ENCODE results near the gene ALX3.
"Not testable (repeated sequence)": the region's sequence is repeated elsewhere in the genome, so short reads cannot be mapped to it uniquely, and the experiment has no call there.

ALX3 gene

DNA sequence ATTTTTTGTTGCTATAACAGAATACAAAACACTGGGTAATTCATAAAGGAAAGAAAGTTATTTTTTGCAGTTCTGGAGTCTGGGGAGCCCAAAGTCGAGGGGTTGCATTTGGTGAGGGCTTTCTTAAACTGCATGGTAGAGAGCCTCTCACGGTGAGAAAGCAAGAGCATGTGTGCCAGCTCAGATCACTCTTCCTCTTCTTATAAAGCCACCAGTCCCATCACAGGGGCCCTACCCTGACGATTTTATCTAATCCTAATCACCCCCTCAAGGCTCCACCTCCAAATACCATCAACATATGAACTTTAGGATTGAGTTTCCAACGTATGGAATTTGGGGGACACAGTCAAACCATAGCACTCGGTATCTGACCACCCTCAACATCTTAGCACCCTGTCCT, 37.1 kb downstream of the ALX3 start:
- TF ChIP-seq, protein P1, sequence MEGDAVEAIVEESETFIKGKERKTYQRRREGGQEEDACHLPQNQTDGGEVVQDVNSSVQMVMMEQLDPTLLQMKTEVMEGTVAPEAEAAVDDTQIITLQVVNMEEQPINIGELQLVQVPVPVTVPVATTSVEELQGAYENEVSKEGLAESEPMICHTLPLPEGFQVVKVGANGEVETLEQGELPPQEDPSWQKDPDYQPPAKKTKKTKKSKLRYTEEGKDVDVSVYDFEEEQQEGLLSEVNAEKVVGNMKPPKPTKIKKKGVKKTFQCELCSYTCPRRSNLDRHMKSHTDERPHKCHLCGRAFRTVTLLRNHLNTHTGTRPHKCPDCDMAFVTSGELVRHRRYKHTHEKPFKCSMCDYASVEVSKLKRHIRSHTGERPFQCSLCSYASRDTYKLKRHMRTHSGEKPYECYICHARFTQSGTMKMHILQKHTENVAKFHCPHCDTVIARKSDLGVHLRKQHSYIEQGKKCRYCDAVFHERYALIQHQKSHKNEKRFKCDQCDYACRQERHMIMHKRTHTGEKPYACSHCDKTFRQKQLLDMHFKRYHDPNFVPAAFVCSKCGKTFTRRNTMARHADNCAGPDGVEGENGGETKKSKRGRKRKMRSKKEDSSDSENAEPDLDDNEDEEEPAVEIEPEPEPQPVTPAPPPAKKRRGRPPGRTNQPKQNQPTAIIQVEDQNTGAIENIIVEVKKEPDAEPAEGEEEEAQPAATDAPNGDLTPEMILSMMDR (conservative IDR thresholded peaks at IDR 0.05; ENCODE audit: low read depth) = no peak
- no peak overlapping the region for H3K27ac ChIP-seq
- POLR2A ChIA-PET (ENCODE audit: low non-redundant PET) = no interaction called here

DNA sequence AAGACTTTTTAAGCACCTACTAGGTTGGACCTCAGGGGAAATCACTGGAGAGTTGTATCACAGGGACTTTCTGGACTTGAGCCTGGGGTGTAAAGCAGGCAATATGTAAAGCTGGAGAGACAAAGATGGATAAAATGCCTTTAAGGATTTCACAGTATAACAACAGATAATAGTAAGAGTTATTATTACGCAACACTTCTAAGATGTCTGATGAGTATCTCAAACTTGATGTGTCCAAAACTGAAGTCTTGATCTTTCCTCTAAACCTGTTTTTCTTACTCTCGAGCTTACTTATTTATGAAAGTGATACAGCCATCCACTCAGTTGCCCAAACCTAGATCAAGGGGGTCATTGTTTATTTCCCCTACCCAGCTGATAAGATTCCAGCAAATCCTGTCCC, 38.1 kb downstream of the ALX3 start:
- TF ChIP-seq, protein P1 (conservative IDR thresholded peaks at IDR 0.05; ENCODE audit: low read depth) = no peak
- ChIA-PET POLR2A (ENCODE audit: low non-redundant PET) (no interaction called here), CTCF (interaction anchor here (1.2 kb wide), 1 partner anchor 28 kb away, joined by 5 read pairs; no protein-coding TSS in a partner anchor)
- no peak for DNase-seq (ENCODE audit: low spot score)
- H3K27ac ChIP-seq = no peak overlapping the region

More for the DNA sequence above, 37.1 kb downstream of the ALX3 start:
- no peak for DNase-seq (ENCODE audit: low spot score)
- CTCF ChIA-PET = interaction anchor here (0.6 kb wide), 1 partner anchor 493 kb away, joined by 3 read pairs; no protein-coding TSS in a partner anchor

DNA sequence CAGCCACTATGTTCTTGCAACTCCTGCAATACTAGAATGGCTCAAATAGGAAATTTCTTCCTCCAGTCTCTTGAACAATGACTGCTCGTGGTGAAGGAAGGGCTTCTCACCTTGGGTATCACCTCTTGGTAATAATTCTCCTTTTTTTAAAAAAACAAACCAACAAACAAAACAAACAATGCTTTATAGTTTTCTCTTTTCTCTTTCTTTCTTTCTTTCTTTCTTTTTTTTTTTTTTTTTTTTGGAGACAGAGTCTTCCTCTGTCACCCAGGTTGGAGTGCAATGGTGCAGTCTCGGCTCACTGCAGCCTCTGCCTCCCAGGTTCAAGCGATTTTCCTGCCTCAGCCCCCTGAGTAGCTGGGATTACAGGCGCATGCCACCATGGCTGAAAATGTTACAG, 39.8 kb downstream of the ALX3 start:
- POLR2A ChIA-PET (ENCODE audit: low non-redundant PET); H3K27ac ChIP-seq; DNase-seq (ENCODE audit: low spot score): not testable (repeated sequence)
- CTCF ChIA-PET = interaction anchor here (1.5 to 1.6 kb wide), 2 partner anchors 11 to 19 kb away, joined by 3 to 14 read pairs; no protein-coding TSS in a partner anchor

DNA sequence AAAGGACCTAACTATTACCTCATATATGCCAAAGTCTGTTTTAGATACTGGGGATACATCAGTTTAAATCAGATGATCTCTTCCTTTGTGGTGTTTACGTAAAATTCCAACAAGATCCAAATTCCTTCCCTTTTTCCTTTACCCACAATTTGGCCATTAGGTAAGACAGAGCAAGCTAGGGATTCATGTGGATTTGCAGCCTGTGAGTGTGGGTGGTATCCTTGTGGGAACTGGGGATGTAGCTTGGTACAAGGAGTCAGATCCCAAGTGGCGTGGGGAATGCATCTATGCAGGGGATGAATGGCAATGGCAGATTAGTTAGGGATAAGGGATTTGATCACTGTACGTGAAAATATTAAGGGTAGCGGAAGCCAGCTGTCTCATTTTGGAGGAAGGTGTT, 45.9 kb downstream of the ALX3 start:
- ChIA-PET CTCF (interaction anchor here (0.9 kb wide), 1 partner anchor 40 kb away, joined by 3 read pairs; the partner anchor contains the start of gene AHCYL1), POLR2A (ENCODE audit: low non-redundant PET) (no interaction called here)
- DNase-seq (ENCODE audit: low spot score) = no peak
- H3K27ac ChIP-seq = no peak overlapping the region
- TF ChIP-seq, protein P1 (conservative IDR thresholded peaks at IDR 0.05; ENCODE audit: low read depth) = no peak

DNA sequence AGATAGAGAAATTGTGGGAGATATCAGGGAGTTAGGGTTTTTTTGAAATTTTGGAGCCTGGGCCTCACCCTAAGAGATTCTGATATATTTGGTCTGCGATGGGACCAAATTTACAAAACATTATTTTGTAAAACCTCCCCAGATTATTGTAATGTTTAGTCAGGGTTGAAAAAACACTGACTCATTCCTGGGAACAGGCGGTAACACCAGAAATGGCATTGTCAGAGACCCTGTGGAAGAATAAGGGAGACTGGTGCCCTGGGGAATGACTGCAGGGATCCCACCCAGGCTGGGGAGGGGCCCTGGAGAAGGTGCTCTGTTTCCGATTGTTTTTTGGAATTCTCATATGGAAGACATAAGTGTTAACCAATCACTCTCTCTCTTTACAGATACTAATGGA, 49.2 kb downstream of the ALX3 start:
- no peak overlapping the region for H3K27ac ChIP-seq
- CTCF ChIA-PET = interaction anchor here (0.6 to 2.5 kb wide), 2 partner anchors 9 to 117 kb away, joined by 3 to 14 read pairs; no protein-coding TSS in a partner anchor
- DNase-seq (ENCODE audit: low spot score) = no peak
- POLR2A ChIA-PET (ENCODE audit: low non-redundant PET) = no interaction called here
- TF ChIP-seq, protein P1 (conservative IDR thresholded peaks at IDR 0.05; ENCODE audit: low read depth) = no peak

DNA sequence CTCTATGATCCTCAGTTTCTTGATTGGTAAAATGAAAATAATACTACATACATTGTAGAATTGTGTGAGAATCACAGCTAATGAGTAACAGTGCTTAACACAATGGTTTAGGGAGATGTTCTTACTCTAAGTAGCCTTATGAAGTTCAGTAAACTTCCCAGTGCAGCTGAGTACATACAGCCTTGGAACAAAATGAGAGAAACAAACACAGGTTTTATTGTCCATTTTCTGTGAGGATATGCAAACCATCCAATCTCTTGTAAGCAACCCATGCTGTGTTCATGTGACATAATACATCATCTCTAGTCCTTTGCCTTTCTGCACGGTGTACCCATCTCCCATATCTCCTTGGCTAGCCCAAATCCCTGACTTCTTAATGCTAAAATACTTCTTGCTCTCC, 50.7 kb downstream of the ALX3 start:
- DNase-seq (ENCODE audit: low spot score) = no peak
- ChIA-PET POLR2A (ENCODE audit: low non-redundant PET) (no interaction called here), CTCF (interaction anchor here (2.5 kb wide), 1 partner anchor 10 kb away, joined by 14 read pairs; no protein-coding TSS in a partner anchor)
- no peak overlapping the region for H3K27ac ChIP-seq
- TF ChIP-seq, protein P1 (conservative IDR thresholded peaks at IDR 0.05; ENCODE audit: low read depth) = no peak

DNA sequence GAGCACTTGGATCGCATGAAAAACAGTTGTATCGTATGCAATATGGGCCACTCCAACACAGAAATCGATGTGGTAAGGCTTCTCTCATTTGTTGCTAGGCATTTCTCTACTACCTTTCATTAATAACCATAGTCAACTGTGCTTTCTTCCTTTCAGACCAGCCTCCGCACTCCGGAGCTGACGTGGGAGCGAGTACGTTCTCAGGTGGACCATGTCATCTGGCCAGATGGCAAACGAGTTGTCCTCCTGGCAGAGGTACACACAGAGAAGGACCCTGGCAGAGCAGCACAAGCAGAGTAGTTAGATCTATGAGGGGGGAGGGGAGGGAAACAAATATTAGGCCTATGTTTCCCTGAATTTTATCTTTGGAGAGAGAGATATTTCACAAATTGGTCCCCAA, 52.1 kb downstream of the ALX3 start:
- ChIA-PET POLR2A (ENCODE audit: low non-redundant PET) (no interaction called here), CTCF (no interaction called here)
- DNase-seq (ENCODE audit: low spot score) = no peak

More for the DNA sequence above, 52.1 kb downstream of the ALX3 start:
- TF ChIP-seq, protein P1 (conservative IDR thresholded peaks at IDR 0.05; ENCODE audit: low read depth) = no peak
- H3K27ac ChIP-seq = no peak overlapping the region
